IPS DF 19.7 (cell line): Measurements from ENCODE around the gene TRPM5.

Source experiments
- DNase-seq: peaks from one replicate; pipeline ENCODE4 v3.0.0-alpha.2; 2013; ENCODE audit warnings: low read depth, low spot score

Gene TRPM5

DNA sequence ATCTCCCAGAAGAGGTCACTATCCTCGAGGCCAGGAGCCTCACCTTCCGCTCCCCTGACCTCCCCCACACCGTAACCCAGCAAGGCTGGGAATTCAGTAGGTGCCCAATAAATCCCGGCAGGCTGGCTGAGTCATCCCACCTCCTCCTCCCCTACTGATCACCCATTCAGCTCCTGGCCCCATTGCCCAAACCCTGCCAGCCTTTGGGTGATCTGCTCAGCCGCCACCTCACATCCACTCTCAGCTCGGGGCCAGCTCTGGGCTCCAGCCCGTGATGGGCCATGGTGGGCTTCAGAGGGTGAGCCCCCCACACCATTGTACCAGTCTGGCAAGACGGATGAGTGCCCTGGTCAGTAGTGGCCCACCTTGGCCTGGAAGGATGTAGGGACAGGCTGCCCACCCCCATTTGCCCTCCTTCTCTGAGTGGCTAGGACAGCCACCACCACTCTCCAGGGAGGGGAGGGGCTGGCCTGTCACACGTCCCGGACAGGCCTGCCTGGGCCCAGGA is 8.2 kb downstream of the TRPM5 start:
- DNase-seq = no peak

DNA sequence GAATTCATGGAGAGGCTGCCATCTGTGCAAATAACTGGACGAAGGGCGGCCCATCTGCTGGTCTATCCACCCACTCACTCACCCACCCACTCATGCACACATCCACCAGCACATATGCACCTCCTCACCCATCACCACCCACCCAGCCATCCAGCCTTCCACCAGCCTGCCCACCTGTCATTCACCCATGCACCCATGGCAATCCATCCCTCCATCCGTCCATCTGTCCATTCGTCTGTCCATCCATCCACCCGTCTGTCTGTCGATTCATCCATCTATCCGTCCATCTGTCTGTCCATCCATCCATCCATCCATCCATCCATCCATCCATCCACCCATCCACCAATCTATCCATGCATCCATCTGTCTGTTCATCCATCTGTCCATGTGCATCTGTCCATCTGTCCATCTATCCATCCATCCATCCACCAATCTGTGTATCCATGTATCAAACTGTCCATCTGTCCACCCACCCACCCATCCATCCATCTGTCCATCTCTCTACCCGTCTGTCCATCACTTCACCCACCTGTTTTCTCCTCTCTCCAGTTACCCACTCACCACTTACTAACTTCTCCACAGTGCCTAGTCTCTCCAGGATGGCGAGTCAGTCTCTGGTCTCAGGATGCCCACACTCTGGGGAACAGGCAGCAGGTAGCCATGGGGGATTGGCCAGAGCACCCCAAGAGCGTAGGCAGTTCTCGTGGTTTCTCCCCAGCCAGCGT is 8.9 kb downstream of the TRPM5 start:
- DNase-seq = no peak

DNA sequence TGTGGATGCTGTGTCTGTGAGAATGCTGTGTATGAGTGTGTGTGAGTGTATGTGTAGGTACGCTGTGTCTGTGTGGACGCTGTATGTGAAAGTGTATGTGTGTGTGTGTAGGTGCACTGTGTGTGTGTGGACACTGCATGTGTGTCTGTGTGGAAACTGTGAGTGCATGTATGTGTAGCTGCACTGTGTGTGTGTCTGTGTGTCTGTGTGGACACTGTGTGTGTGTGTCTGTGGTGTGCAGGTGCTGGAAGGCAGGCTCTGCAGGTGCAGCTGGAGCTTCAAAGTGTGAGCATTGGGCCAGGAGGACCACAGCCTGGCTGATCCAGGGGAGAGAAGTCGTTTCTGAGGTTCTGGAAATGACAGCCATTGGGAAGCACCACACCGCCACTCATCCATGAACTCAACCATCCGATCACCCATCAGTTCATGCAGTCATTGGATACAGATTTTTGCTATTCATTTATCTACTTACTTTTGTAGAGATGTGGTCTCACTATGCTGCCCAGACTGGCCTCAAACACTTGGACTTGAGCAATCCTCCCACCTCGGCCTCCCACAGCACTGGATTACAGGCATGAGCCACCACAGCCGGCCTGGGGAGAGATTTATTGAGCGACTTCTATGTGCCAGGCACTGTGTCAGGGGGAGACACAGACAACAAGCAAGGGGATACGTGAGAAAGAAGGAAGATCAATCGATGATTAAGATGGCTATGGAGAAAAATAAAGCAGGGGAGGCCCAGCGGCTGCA is 9.6 kb downstream of the TRPM5 start:
- DNase-seq = no peak

DNA sequence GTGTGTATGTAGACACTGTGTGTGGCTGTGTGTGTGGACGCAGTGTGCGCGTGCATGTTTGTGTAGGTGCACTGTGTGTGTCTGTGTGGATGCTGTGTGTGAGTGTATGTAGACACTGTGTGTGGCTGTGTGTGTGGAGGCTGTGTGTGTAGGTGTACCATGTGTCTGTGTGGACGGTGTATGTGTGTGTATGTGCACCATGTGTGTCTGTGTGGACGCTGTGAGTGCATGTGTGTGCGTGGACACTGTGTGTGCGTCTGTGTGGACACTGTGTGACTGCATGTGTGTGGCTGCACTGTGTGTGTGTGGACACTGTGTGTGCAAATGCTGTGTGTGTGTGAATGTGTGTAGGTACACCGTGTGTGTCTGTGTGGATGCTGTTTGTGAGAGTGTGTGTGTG is 10.3 kb downstream of the TRPM5 start:
- no peak for DNase-seq

DNA sequence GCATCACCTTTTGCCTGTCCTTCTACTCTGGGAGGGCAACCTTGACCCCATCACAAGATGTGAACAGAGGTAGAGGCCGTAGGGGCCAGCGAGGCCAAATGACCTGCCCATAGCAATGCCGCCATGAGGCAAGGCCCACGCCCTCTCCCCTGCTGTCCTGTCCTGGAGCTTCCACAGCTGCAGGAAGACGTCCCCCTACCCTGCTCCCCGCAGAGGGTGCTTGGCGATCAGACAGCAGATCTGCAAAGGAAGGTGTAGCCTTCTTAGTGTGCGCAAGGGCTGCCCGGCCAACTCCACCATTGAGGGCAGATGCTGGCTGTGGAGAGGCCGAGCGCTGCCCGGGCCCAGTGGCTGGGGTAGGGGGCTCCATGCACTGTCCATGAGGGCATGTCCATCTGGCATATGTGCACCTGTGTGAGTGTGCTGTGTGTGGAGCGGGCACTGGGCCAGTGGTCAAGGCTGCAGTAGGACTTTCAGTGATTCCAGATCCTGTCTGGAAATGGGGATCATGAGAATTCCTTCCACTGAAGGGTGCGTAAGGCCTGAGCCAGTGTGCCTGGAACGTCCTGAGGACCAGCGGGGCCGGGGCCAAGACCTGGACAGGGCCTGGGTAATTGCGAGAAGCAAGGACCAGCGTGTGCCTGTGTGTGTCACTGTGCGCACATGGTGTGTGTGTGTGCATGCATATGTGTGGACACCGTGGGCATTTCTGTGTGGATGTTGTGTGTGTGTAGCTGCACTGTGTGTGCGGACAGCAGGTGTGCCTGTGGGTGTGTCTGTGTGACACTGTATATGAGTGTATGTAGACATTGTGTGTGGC is 11.0 kb downstream of the TRPM5 start:
- no peak for DNase-seq

DNA sequence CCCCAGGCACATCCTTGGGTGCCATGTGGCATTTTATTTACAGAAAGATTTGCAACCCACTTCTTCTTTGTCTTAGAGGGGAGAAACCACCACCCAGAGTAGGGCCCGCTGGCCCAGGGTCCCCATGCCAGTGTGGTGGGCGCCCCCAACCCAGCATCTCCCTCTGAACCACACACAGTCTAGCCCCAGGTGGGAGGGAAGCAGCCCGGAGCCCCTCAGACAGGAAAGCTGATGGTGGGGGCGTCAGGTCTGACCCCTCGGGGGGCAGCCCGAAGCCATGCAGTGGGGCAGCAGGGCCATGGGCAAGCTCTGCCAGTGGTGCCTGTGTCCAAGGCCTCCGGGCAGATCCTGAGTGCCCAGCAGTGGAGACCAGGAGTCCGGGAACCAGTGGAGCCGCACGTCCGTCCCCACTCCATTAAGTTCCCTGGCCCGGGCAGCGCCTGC is 11.7 kb downstream of the TRPM5 start:
- DNase-seq = no peak

DNA sequence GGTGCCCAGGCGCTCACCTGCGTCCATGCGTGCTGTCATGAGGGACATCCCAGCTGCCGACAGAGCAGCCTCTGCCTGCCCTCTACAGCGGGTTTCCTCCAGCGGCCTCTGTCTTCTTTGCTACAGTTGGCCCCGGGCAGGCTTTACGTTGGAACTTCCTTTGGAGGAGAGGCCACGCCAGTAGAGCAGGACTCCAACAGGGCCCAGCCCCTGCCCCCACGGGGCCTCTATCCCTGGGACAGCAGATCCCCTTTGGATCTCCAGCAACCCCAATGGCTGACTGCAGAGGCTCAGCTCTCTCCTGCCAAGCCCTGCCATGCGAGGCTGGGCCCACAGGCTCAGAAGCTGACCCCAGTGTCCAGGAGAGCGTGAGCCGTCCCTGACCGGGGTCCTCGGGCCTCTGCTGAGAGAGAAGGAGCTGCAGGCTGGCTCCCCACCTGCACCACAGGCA is 12.1 kb downstream of the TRPM5 start:
- DNase-seq = no peak

DNA sequence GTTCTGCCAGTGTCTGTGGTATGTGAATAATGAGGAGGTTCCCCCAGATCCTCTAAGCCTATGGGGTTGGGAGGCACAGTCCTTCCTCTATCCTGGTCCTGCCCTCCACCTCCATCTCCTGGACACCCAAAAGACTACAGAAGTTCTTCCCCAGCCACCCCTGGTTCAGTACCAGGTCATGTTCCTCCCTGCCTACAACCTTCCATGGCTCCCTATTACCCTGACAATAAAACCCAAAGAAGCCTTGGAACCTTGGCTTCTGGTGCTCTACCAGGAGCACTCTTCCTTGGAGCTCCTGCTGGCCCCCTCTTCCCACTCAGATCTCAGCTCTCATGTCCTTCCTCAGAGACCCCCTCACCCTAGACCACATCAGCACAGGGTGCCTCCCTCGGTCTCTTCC is 12.9 kb downstream of the TRPM5 start:
- no peak for DNase-seq

DNA sequence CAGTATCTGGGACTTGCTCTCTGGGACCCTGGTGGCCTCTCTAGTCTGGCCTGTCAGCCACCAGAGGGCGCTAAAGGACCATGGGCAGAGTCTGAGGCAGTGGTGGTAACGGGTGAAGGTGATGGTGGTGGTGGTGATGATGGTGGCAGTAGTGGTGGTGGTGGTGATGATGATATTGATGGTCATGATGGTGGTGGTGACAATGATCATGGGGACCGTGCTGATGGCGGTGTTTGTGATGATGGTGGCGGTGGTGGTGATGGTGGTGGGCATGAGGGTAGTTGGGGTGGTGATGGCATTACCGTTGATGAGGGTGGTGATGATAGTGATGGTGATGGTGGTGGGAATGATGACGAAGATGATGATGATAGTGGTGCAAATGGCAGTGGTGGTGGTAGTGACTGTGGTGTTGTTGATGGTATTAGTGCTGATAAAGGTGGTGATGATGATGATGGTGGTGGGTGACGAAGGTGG is 16.0 kb downstream of the TRPM5 start:
- DNase-seq = no peak

DNA sequence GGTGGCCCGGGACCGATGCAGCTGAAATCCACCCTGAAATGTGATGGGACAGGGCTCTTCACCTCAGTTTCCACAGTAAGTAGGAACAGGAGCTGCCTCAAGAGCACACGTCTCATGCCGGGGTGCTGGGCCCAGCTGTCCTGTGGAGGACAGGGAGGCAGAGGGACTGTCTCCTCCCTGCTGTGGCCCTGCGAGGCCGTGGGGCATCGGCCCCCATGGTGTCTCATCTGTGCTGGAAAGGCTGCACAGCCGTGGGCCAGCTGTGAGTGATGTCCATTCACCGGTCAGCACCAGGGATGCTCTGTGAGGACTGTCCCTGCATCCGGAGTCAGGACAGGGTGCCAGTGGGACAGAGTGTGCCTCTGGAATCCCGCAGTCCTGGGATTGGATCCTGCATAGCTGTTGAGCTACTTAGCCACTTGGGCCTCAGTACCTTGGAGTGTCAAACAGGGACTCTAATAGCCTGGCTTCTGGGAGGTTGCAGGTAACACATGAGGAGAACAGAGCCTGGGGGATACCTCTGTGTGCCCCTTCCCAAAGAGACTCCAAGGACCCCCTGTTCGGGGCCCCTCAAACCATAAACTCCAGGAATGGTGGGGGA is 16.5 kb downstream of the TRPM5 start:
- DNase-seq = no peak

DNA sequence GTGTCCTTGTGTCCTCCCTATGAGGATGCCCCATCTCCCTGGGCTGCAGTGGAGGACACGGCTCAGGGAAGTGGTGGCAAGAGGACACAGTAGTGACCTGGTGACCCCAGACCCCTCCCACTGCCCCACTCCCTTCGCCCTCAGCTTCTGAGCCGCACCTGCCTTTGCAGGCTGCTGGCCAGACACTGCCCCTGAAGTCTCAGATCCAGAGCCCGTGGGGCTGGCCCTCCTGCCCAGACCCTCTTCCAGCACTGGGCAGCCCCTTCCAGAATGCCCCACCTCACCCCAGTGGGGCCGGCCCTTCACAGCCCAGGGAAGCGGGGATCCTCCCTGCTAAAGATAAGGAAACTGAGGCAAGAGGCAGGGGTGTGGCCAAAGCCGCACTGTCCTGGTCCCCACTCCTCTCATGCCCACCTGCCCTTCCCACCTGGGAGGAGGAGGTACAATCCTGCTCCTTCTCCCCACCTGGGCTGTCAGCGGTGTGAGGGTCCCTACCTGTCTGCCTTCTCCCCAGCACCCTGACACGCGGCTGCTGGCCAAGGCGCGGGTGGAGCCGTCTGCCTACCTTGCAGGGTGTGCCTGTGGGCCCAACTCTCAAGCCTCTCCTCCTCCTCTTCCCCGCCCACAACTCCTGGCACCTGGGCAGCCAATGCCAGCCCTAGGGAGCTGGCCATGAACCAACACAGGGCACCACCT is 17.3 kb downstream of the TRPM5 start:
- no peak for DNase-seq

DNA sequence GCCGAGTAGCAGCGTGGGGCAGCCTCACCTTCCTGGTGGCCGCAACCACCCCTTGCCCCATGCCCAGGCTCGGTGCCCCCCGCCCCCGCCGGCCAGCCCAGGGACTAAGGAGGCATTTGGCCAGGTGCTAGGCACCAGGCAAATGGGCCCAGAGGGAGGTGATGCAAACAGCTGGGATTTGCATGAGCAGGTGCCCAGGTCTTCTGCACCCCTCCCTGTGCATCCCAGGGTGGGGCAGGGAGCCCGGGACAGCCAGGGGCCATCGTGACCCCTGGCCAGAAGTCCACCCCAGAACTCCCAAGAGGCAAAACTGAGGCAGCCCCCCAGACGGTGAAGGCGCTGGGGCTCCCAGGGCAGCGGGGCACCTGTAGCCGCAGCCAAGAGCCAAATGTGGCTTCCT is 18.1 kb downstream of the TRPM5 start:
- DNase-seq = no peak

DNA sequence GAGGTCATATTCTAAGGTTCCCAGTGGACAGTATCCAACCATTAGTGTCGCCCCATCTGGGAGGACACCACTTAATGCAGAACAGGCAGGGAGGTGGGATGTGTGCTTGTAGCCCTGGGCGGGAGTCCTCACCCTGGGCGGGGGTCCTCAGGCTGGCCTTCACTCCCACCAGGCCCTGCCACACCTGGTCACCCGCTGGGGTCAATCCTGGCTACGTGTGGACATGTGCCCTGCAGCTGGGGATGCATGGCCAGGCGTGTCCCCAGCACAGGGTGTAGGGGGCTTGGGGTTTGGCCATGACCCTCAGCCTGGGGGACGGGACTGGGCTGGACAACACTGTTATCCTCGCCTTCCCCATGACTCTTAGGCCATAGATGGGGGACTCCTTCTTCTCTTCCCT is 18.8 kb downstream of the TRPM5 start:
- no peak for DNase-seq

DNA sequence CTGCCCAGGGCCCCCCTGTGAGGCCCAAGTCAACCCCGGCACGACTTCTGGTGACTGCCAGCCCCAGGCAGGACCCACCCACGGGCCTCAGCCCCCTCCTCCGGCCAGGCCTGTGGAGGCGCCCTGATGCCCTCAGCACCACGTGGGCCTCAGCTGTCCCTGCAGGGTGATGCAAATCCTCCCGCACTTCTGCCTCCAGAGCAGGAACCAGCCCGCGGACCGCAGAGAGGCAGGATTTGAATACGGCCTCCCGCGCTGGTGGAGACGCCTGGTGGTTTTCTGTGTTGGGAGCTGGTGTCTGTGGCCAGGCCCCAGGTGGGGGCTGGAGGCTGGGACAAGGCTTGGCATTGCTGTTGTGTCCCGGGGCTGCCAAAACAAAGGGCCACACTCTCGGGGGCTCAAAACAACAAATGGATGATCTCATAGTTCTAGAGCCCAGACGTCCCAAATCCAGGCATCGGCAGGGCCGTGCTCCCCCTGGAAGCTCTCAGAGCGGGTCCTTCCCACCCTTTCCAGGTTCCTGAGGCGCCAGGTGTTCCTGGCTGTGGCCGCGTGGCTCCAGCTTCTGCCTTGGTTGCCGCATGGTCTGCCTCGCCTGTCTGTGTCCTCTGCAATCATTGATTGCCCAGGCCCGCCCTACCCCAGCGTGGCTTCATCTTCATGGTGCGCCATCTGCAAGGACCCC is 19.4 kb downstream of the TRPM5 start:
- DNase-seq = no peak

DNA sequence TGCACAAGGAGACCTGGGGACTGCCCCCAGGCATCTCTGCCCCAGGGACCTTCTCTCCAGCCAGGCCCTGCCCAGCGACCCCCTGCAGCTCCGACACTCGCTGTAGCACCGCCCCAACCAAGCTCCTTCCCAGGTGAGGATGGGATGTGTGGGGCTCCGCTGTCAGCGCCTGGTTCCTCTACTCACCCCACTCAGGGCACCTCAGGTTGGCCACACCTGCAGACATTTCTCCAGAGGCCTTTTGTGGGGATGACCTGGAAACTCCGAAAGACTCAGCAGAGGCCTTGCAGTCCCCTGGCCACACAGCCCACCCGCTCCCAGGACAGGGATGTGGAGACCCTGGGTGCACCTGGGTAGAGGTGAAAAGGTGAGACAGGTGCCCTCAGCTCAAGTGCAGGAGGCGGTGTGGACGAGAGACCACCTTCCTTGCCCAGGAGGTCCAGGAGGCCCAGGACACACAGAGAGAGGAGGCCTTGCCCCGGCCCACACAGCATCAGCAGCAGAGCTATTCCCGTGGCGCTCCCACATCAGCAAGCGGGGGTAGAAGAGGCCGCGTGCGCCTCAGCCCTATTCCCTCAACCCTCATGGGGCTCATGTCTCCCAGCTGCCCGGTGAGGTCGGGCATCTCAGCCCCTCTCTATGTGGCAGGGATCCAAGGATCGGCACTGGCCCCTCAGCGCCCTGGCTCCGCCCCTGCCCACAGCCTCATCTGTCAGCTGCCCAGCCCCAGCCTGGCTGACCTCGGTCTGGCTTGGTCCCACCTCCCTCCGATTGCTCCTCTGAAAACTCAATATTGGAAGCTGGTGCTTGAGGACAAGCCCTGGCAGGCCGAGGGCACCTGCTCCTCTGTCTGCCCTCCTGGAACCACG is 20.9 kb downstream of the TRPM5 start:
- no peak for DNase-seq

DNA sequence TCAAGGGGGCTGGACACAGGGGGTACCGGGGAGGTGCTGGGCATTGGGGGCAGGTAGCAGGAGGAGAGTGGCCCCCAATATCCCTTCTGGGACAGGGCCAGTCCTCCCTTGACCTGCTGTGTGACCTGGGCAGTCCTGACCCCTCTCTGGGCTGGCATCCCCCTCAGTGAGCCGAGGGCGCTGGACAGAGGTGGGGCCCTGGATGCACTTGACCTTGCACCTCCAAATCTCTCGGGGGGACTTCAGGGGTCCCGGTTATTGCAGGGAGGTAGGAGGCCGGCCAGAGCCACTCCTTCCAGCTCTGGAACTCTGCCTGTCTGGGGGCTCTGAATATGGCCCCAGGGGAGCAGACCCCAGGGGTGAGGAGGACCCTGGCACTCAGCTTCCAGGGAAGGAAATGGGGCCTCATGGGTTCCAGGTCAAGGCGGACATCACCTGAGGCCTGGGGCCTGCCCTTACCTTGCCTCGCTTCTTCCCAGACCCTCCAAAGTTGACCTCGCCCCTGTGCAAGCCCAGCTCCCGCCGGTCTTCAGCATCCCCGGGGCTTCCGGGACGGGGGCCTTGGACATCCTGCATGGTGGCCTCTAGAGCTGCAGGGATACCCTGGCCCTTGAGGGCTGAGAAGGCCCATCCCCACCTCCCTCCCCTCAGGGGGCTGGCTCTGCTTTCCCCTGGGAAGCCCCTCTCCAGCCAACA is 21.7 kb downstream of the TRPM5 start:
- no peak for DNase-seq

DNA sequence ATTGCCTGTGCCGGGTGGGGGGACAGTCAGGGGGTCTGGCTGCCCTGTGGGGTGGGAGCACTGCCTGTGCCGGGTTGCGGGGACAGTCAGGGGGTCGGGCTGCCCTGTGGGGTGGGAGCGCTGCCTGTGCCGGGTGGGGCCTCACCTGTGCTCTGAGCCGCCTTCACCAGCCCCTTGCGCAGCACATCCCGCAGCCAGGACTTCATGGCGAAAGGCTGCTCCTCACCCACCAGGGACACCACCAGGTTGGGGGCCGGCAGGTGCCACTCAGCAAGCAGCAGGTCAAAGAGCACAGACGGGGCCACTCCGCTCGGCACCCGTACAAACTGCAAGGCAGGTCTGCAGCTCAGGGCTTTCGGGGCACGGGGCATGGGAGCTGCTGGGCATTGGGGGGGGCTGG is 22.3 kb downstream of the TRPM5 start:
- DNase-seq = no peak

DNA sequence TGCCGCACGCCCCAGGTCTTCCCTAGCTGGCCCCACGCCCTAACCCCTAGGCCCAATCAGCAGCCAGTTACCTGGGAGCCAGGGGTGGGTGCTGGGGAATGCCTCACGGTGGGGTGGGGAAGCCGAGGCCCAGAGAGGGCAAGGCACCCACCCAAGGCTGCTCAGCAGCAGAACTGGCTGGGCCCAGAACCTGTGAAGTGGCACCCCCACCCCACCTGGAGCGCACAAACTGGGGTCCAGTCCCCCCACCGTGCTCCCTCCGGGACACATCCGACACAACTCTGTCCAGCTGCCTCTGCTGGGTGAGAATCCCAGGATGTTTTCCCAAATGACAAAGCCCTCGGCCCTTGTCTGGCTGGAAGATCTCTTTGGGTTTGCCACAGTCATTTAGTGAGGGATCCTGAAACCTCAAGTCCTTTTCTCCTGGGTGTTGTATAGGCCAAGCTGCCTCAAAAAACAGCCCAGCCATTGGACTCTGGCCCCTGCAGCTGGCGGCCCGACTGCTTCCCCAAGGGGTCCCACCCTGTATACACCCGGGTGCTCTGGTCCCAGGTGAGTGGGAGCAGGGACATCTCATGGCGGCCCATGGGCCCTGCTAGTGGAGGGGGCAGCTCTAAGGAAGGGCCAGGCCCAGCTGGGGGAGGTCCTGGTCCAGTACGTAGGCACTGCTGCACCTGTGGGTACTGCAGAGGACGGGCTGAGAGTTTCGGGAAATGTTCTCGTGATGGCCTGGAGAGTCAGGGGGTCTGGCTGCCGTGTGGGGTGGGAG is 22.9 kb downstream of the TRPM5 start:
- DNase-seq = no peak
